G401 (cell line): Measurements from ENCODE around the gene THAP2. TPM values are rescaled to one million over a fixed set of nuclear protein-coding genes. Genes with fewer than 3 reads are reported as not detected.
A peak's percentile ranks its signal among the peaks of the same experiment; 100 is the strongest.

Experiments used
- DNase-seq: peaks from one replicate; pipeline ENCODE4 v3.0.0-alpha.2; 2015; ENCODE audit warnings: low spot score
- in situ Hi-C: cut with HindIII; loops from 2 replicates; pipeline ENCODE4 v1.10.0; 2016; ENCODE audit warnings: low sequenced_read_pairs, mixed read lengths
- total RNA-seq: library from RNA; depleted of rRNA; stranded (reverse); fragments of >200 nt; shearing (Covaris generic); gene quantifications from 2 replicates; pipeline ENCODE4 v1.2.3, GENCODE V29; 2014; rRNA removed

THAP2 gene
- 6.0 and 10.0 TPM in 2 replicates for total RNA-seq

- in situ Hi-C loops = no loop called here
- peak; percentile 100 for DNase-seq
Observed at GRCh38 chr12:71663561-71664410, at the start of gene THAP2, which contains the start of gene ZFC3H1. Gene THAP2 (plus strand): TSS chr12:71664301. CDS start chr12:71664510, 209 bp downstream. Gene ZFC3H1 (minus strand): TSS chr12:71663848. CDS start chr12:71663610, 238 bp downstream.

GRCh38 chr12:71621938-71622337, 42.2 kb upstream of the THAP2 start:
- DNase-seq = no peak
- in situ Hi-C loops = no loop called here

- in situ Hi-C loops = no loop called here
- DNase-seq = no peak
Observed at GRCh38 chr12:71625476-71625875, 38.6 kb upstream of the THAP2 start.

- in situ Hi-C loops = no loop called here
- DNase-seq = no peak
Observed at GRCh38 chr12:71626098-71626497, 38.0 kb upstream of the THAP2 start.

GRCh38 chr12:71626768-71627167, 37.3 kb upstream of the THAP2 start:
- in situ Hi-C loops = no loop called here
- DNase-seq = no peak

GRCh38 chr12:71627438-71628002, 36.6 kb upstream of the THAP2 start:
- no peak for DNase-seq
- in situ Hi-C loops = no loop called here

GRCh38 chr12:71636704-71637115, 27.4 kb upstream of the THAP2 start:
- DNase-seq = peak; percentile 70

GRCh38 chr12:71638499-71638898, 25.6 kb upstream of the THAP2 start:
- no peak for DNase-seq
- in situ Hi-C loops = no loop called here

More at GRCh38 chr12:71636704-71637115, 27.4 kb upstream of the THAP2 start:
- in situ Hi-C loops = no loop called here

GRCh38 chr12:71639341-71639760, 24.8 kb upstream of the THAP2 start:
- DNase-seq = peak; percentile 9
- in situ Hi-C loops = no loop called here

GRCh38 chr12:71640316-71640715, 23.8 kb upstream of the THAP2 start:
- in situ Hi-C loops = no loop called here
- DNase-seq = peak; percentile 10

GRCh38 chr12:71641390-71641789, 22.7 kb upstream of the THAP2 start:
- DNase-seq = no peak
- in situ Hi-C loops = no loop called here

GRCh38 chr12:71642264-71642663, 21.8 kb upstream of the THAP2 start:
- in situ Hi-C loops = no loop called here

GRCh38 chr12:71645268-71645667, 18.8 kb upstream of the THAP2 start:
- no peak for DNase-seq
- in situ Hi-C loops = no loop called here

More at GRCh38 chr12:71642264-71642663, 21.8 kb upstream of the THAP2 start:
- no peak for DNase-seq

- in situ Hi-C loops = no loop called here
- no peak for DNase-seq
Observed at GRCh38 chr12:71646512-71646911, 17.6 kb upstream of the THAP2 start.

- DNase-seq = no peak
- in situ Hi-C loops = no loop called here
Observed at GRCh38 chr12:71648537-71648936, 15.6 kb upstream of the THAP2 start.

GRCh38 chr12:71649401-71649800, 14.7 kb upstream of the THAP2 start:
- in situ Hi-C loops = no loop called here
- DNase-seq = no peak

- DNase-seq = peak; percentile 62
- in situ Hi-C loops = no loop called here
Observed at GRCh38 chr12:71652656-71653055, 11.4 kb upstream of the THAP2 start.

GRCh38 chr12:71653137-71653536, 11.0 kb upstream of the THAP2 start:
- in situ Hi-C loops = no loop called here
- no peak for DNase-seq

- in situ Hi-C loops = no loop called here
Observed at GRCh38 chr12:71654200-71654599, 9.9 kb upstream of the THAP2 start.

GRCh38 chr12:71655495-71655894, 8.6 kb upstream of the THAP2 start:
- in situ Hi-C loops = no loop called here
- no peak for DNase-seq

More at GRCh38 chr12:71654200-71654599, 9.9 kb upstream of the THAP2 start:
- DNase-seq = no peak
